Psoas muscle (tissue), 8 donors: ENCODE measurements around the gene OSBPL5. TPM values are rescaled to one million over a fixed set of nuclear protein-coding genes. Genes with fewer than 3 reads are reported as not detected.
A peak's percentile ranks its signal among the peaks of the same experiment; 100 is the strongest.

Source experiments
- ATAC-seq, 4 donors: fragments of 200-7000 bp; cut with Tn5 transposase; one replicate each; pipeline ENCODE4 v1.9.1; 2020; ENCODE audit warnings: moderate library complexity in 3 of 4, mild to moderate bottlenecking in 2 of 4
- DNase-seq, 2 donors: peaks; one replicate each; pipeline ENCODE4 v3.0.0-alpha.2; 2020
- H3K27ac ChIP-seq: fragments of 200-600 bp; one replicate; pipeline ENCODE4 v1.8.0; 2022
- H3K27me3 ChIP-seq, 3 donors: fragments of 200-600 bp in 1 of 3; one replicate each; pipeline versions ENCODE4 v1.6.1 to v1.8.0; 2013 to 2022; ENCODE audit warnings: low read length in 2 of 3, mild to moderate bottlenecking in 2 of 3, moderate library complexity in 1 of 3; ENCODE audit not compliant: insufficient read depth in 3 of 3
- H3K36me3 ChIP-seq, 2 donors: fragments of 200-600 bp in 1 of 2; one replicate each; pipeline versions ENCODE4 v1.6.1 to v1.8.0; 2013 to 2022; ENCODE audit warnings: low read depth in 1 of 2, mild to moderate bottlenecking in 1 of 2, moderate library complexity in 1 of 2; ENCODE audit not compliant: insufficient read depth in 1 of 2
- H3K4me1 ChIP-seq: fragments of 200-600 bp; one replicate; pipeline ENCODE4 v1.8.0; 2022
- H3K4me3 ChIP-seq: fragments of 200-600 bp; one replicate; pipeline ENCODE4 v1.8.0; 2022; ENCODE audit warnings: mild to moderate bottlenecking
- H3K9me3 ChIP-seq: fragments of 200-600 bp; one replicate; pipeline ENCODE4 v1.8.0; 2022
- WGBS, 3 donors: extraction: QIAGEN DNeasy Blood & Tissue Kit; methylation state at CpG; one replicate each; pipeline versions ENCODE4 v1.1.6 to v1.1.7; 2013; 5-methylcytosine and 5-hydroxymethylcytosine counted together
- intact Hi-C, 2 donors: fragments of 100-400 bp; cut with DNase I; formaldehyde crosslinking; loops; one replicate each; pipeline versions ENCODE4 v1.11.0 to v1.14.2; 2022
- polyA plus RNA-seq, 3 donors: library from polyadenylated mRNA; stranded (reverse); fragments of 200-250 nt; gene quantifications; one replicate each; pipeline ENCODE4 v1.2.3, GENCODE V29; 2013
- total RNA-seq, 4 donors: library from RNA; stranded (reverse); fragmentation: NEBNext Ultra II Directional in 2 of 4; extraction: Animal tissue kit (Norgen Biotek cat#: 25700) in 2 of 4; gene quantifications; one replicate each; pipeline versions ENCODE4 v1.2.1 to v1.2.4, GENCODE V29; 2021 to 2023
- TF ChIP-seq, protein P1 (sequence below): fragments of 200-600 bp; IDR thresholded peaks from one replicate; pipeline ENCODE4 v1.8.0; 2022; ENCODE audit warnings: antibody characterized with exemption
- donor health status: healthy with polysubstance abuse.
- donor health status: DM: no; HTN: no; CAD: no; lungs with moderate emphysema.
- donor health status: Bipolar disorder and iron deficiency.
- donor health status: healthy.
- donor health status: DM: yes; HTN: yes; CAD: no.
- donor health status: DM: no; HTN: no; CAD: no.
- donor health status: DM: no; HTN: no; CAD: no.
- donor health status: DM: yes; HTN: yes; CAD: no.

Gene OSBPL5
- total and polyA plus RNA-seq, 7 donors = 3.4 to 12.4 (median 6.9) TPM

DNA sequence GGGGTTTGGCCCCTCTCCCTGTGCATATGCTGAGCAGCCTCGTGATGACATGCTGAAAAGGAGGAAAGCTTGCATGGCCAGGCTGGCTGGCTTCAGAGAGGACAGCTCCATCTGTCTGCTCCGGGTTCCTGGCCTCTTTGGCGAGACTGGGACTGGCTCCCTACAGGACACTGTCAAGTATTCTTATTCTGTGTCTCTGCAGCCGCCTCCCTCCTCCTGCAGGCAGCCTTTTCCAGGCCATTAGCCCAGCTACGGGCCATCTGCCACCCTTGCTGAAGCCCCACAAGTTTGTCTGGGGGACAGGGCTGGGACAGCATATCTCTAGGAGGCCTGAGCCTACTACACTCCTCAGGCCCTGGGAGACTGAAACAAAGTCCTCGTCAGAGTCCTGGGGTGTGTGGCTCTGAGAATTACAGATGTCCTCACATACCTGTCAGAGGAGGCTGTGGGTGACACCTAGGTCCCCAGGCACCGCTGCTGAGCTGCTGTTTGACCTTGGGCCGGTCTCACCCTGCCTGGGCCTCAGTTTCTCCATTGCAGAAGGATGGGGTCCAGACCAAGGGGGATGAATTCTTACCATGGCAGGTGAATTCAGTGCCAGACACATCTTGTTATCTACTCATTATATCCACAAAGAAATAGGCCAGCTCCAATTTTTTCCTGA, 42.5 kb upstream of the OSBPL5 start:
- DNase-seq (peak; percentile 4 to 51), ATAC-seq (no peak)
- no peak overlapping the region for H3K4me3 ChIP-seq
- peaks cover 0 to 20% (median 6%) of the 10 kb centered on the region in 3 donors for H3K27me3 ChIP-seq
- H3K4me1 ChIP-seq = no peaks in the 10 kb centered on the region
- intact Hi-C loops = loop anchor here in 1 of 2 donors (5.0 kb wide), 1 partner anchor 85 kb away; no protein-coding TSS in a partner anchor
- no peaks in the 10 kb centered on the region for H3K36me3 ChIP-seq
- TF ChIP-seq, protein P1, sequence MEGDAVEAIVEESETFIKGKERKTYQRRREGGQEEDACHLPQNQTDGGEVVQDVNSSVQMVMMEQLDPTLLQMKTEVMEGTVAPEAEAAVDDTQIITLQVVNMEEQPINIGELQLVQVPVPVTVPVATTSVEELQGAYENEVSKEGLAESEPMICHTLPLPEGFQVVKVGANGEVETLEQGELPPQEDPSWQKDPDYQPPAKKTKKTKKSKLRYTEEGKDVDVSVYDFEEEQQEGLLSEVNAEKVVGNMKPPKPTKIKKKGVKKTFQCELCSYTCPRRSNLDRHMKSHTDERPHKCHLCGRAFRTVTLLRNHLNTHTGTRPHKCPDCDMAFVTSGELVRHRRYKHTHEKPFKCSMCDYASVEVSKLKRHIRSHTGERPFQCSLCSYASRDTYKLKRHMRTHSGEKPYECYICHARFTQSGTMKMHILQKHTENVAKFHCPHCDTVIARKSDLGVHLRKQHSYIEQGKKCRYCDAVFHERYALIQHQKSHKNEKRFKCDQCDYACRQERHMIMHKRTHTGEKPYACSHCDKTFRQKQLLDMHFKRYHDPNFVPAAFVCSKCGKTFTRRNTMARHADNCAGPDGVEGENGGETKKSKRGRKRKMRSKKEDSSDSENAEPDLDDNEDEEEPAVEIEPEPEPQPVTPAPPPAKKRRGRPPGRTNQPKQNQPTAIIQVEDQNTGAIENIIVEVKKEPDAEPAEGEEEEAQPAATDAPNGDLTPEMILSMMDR = no peak
- no peak overlapping the region for H3K27ac ChIP-seq
- WGBS, 3 donors = 69 to 82% (median 74%) methylated on average over 8 of the region's 8 CpGs
- peaks cover 12% of the 10 kb centered on the region for H3K9me3 ChIP-seq

DNA sequence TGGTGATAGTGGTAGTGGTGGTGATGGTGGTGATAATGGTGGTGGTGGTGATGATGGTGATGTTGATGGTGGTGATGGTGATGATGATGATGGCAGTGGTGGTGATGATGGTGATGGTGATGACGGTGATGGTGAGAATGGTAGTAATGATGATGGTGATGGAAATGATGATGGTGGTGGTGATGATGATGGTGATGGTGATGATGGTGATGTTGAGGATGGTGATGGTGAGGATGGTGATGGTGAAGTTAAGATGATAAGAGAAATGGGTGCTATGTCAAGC, 41.8 kb upstream of the OSBPL5 start:
- Histone ChIP-seq H3K9me3 (peaks cover 12% of the 10 kb centered on the region), H3K4me1 (no peaks in the 10 kb centered on the region), H3K4me3 (no peak overlapping the region), H3K27me3 (peaks cover 0 to 26% (median 11%) of the 10 kb centered on the region in 3 donors), H3K27ac (no peak overlapping the region), H3K36me3 (no peaks in the 10 kb centered on the region)
- no peak for ATAC-seq
- TF ChIP-seq, protein P1 = no peak
- no peak for DNase-seq
- 93 to 100% (median 100%) methylated on average over 1 of the region's 1 CpG for WGBS, 3 donors
- intact Hi-C loops = loop anchor here in 1 of 2 donors (5.0 kb wide), 1 partner anchor 85 kb away; no protein-coding TSS in a partner anchor

DNA sequence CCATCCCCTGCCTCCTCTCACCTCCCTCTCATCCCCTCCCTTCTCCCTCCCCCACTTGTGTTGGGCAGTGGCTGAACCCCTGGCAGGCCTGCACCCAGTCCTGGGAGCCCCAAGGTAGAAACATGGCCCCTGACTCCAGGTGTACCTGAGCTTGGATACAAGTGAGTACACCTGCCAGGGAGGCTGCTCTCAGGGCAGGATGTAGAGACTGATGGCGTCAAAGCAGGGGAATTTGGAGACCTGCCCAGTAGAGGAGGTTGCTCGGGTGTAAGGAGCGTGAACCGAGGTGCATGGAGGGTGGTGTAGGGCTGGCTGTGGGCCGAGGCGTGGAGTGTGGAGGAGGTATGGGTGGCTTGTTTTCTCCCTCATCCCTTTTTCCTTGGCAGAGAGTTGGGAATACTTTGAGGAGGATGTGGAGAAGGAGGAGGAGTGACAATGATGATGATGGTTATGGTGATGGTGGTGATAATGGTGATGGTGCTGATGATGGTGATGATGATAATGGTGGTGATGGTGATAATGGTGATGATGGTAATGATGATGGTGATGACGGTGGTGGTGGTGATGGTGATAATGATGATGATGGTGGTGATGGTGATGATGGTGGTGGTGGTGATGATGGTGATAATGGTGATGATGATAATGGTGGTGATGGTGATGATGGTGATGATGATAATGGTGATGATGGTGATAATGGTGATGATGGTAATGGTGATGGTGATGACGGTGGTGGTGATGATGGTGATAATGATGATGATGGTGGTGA, 41.2 kb upstream of the OSBPL5 start:
- peaks cover 0 to 28% (median 15%) of the 10 kb centered on the region in 3 donors for H3K27me3 ChIP-seq
- peaks cover 10% of the 10 kb centered on the region for H3K9me3 ChIP-seq
- H3K4me1 ChIP-seq = no peaks in the 10 kb centered on the region
- no peak overlapping the region for H3K4me3 ChIP-seq
- no peak overlapping the region for H3K27ac ChIP-seq
- ATAC-seq (no peak), DNase-seq (peak; percentile 3 to 17)
- WGBS, 3 donors = 82 to 86% (median 83%) methylated on average over 8 of the region's 8 CpGs
- no peaks in the 10 kb centered on the region for H3K36me3 ChIP-seq
- intact Hi-C loops = loop anchor here in 1 of 2 donors (5.0 kb wide), 1 partner anchor 84 kb away; no protein-coding TSS in a partner anchor
- TF ChIP-seq, protein P1 = no peak

DNA sequence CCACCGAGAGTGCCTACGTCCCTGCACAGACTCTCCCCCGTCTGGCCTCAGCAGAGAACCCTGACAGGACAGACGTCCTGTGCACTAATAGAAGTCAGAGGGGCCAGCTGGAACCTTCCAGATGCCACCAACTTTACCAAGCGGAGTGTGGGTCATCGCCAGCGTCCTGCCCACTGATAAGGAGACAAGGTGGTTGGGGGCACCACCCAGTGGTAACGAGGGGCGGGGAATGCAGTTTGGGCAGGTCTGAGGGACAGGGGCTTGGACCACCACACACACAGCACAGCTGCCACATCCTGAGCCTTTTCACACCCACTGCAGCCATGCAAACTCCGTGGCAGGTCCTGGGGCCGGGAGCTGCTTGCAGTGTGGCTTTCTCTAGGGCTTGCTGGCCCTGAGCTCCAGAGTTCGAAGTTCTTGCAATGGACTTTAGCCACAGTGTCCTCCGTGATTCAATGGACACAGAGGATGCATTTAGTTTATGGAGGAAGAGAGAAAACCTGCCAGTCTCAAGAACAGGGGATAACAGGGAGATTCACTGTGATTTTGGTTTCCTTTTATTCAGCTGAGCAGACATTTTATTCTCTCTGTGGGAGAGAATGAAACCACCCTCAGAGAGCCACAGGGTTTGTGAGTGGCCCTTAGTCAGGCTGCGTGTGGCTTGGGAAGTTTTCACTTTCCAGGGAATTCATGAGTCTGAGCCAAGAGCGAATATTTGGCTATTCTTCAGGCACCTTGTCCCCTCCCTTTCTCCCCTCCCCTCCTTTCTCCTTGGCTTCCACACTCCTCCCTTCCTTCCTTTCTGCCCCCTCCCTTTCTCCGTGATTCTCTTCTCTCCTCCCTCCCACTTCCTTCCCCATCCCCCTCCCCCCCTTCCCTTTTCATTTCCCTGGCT, 40.4 kb upstream of the OSBPL5 start:
- 44 to 59% (median 46%) methylated on average over 16 of the region's 16 CpGs for WGBS, 3 donors
- ATAC-seq (no peak), DNase-seq (peak; percentile 5 to 32)
- TF ChIP-seq, protein P1 = no peak
- H3K9me3 ChIP-seq = peaks cover 2% of the 10 kb centered on the region
- no peaks in the 10 kb centered on the region for H3K36me3 ChIP-seq
- H3K27ac ChIP-seq = no peak overlapping the region
- intact Hi-C loops = loop anchor here in 1 of 2 donors (5.0 kb wide), 1 partner anchor 83 kb away; no protein-coding TSS in a partner anchor
- no peak overlapping the region for H3K4me3 ChIP-seq
- H3K27me3 ChIP-seq = peaks cover 0 to 34% (median 16%) of the 10 kb centered on the region in 3 donors
- no peaks in the 10 kb centered on the region for H3K4me1 ChIP-seq
